ENCODE results near the gene SOX10. TPM values are rescaled to one million over a fixed set of nuclear protein-coding genes. Genes with fewer than 3 reads are reported as not detected.

Gene SOX10
- total RNA-seq, 1 experiment from 2014 or later = not detected

- H3K4me1 Mint-ChIP-seq (ENCODE audit: low read depth, unreplicated experiment) = peaks cover 5% of the 10 kb centered on the region
- DNase-seq = no peak
- H3K4me3 ChIP-seq (ENCODE audit: low read depth, low read length) = no peak overlapping the region
- H3K36me3 Mint-ChIP-seq (ENCODE audit: insufficient read depth, unreplicated experiment) = peaks cover 24% of the 10 kb centered on the region
- CTCF ChIA-PET = interaction anchor here (0.6 kb wide), 1 partner anchor 11 kb away, joined by 3 read pairs; no protein-coding TSS in a partner anchor
- H3K27me3 ChIP-seq (replicated peaks; ENCODE audit: control insufficient read depth, insufficient read depth, low read length) = no peaks in the 10 kb centered on the region
- H3K9me3 Mint-ChIP-seq (ENCODE audit: unreplicated experiment) = no peaks in the 10 kb centered on the region
- H3K36me3 ChIP-seq (ENCODE audit: control insufficient read depth, insufficient read depth, low read length) = 0 out of 2 replicates have a peak, but pooled peaks cover 5% of the 10 kb centered on the region
- H3K4me1 ChIP-seq = no peaks in the 10 kb centered on the region
- H3K27me3 Mint-ChIP-seq (ENCODE audit: insufficient read depth, unreplicated experiment) = no peaks in the 10 kb centered on the region
- no peak overlapping the region for H3K27ac Mint-ChIP-seq (ENCODE audit: unreplicated experiment)
- no peak overlapping the region for H3K4me3 Mint-ChIP-seq (ENCODE audit: unreplicated experiment)
- intact Hi-C loops (cut with micrococcal nuclease; ENCODE audit: unreplicated experiment) = no loop called here
- H3K9me3 ChIP-seq = no peaks in the 10 kb centered on the region
- TF ChIP-seq, protein P1, sequence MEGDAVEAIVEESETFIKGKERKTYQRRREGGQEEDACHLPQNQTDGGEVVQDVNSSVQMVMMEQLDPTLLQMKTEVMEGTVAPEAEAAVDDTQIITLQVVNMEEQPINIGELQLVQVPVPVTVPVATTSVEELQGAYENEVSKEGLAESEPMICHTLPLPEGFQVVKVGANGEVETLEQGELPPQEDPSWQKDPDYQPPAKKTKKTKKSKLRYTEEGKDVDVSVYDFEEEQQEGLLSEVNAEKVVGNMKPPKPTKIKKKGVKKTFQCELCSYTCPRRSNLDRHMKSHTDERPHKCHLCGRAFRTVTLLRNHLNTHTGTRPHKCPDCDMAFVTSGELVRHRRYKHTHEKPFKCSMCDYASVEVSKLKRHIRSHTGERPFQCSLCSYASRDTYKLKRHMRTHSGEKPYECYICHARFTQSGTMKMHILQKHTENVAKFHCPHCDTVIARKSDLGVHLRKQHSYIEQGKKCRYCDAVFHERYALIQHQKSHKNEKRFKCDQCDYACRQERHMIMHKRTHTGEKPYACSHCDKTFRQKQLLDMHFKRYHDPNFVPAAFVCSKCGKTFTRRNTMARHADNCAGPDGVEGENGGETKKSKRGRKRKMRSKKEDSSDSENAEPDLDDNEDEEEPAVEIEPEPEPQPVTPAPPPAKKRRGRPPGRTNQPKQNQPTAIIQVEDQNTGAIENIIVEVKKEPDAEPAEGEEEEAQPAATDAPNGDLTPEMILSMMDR (IDR thresholded peaks at IDR 0.05; ENCODE audit: insufficient read depth in 1 of 2, low read depth in 1 of 2, low read length in 1 of 2, severe bottlenecking in 1 of 2, unreplicated experiment in 1 of 2) = no peak
- BruUV-seq (replicated peaks) = no TSS peak
- POLR2A ChIA-PET = interaction anchor here (1.0 kb wide), 1 partner anchor 17 kb away, joined by 3 read pairs; the partner anchor contains the start of genes C22orf23 and POLR2F
Measured at GRCh38 chr22:37970864-37971263, 13.5 kb downstream of the SOX10 start.

- POLR2A ChIA-PET = no interaction called here
- intact Hi-C loops (cut with micrococcal nuclease; ENCODE audit: unreplicated experiment) = loop anchor here (5.0 kb wide), 1 partner anchor 36 kb away; no protein-coding TSS in a partner anchor
Measured at GRCh38 chr22:37968452-37969251, 15.7 kb downstream of the SOX10 start.

More at GRCh38 chr22:37968452-37969251, 15.7 kb downstream of the SOX10 start:
- TF ChIP-seq, protein P1 (IDR thresholded peaks at IDR 0.05; ENCODE audit: insufficient read depth in 1 of 2, low read depth in 1 of 2, low read length in 1 of 2, severe bottlenecking in 1 of 2, unreplicated experiment in 1 of 2) = no peak
- peaks cover 7% of the 10 kb centered on the region for H3K4me1 Mint-ChIP-seq (ENCODE audit: low read depth, unreplicated experiment)
- BruUV-seq (replicated peaks) = no TSS peak
- Histone ChIP-seq H3K4me3 (ENCODE audit: low read depth, low read length) (no peak overlapping the region), H3K36me3 (ENCODE audit: control insufficient read depth, insufficient read depth, low read length) (0 out of 2 replicates have a peak, but pooled peaks cover 5% of the 10 kb centered on the region), H3K4me1 (no peaks in the 10 kb centered on the region), H3K27me3 (replicated peaks; ENCODE audit: control insufficient read depth, insufficient read depth, low read length) (no peaks in the 10 kb centered on the region), H3K9me3 (no peaks in the 10 kb centered on the region)
- no peaks in the 10 kb centered on the region for H3K9me3 Mint-ChIP-seq (ENCODE audit: unreplicated experiment)
- CTCF ChIA-PET = no interaction called here
- peaks cover 28% of the 10 kb centered on the region for H3K36me3 Mint-ChIP-seq (ENCODE audit: insufficient read depth, unreplicated experiment)
- no peak overlapping the region for H3K4me3 Mint-ChIP-seq (ENCODE audit: unreplicated experiment)
- DNase-seq = no peak
- H3K27me3 Mint-ChIP-seq (ENCODE audit: insufficient read depth, unreplicated experiment) = no peaks in the 10 kb centered on the region
- no peak overlapping the region for H3K27ac Mint-ChIP-seq (ENCODE audit: unreplicated experiment)

Measured in Caco-2 (cell line).